Thyroid gland (tissue), 4 donors: ENCODE measurements around the gene PSKH1.

Experiments
- CTCF ChIP-seq, 6 experiments: fragments of 200-600 bp in 3 of 6; fragments of 450-650 bp in 3 of 6; sonication (generic) in 3 of 6; IDR thresholded peaks; one replicate each; pipeline ENCODE4 v1.5.1; 2016 to 2019; ENCODE audit warnings: antibody characterized with exemption in 6 of 6, mild to moderate bottlenecking in 2 of 6, inconsistent platforms in 1 of 6, moderate library complexity in 1 of 6
- POLR2A ChIP-seq, 2 donors: fragments of 450-650 bp; IDR thresholded peaks; one replicate each; pipeline ENCODE4 v1.6.1; 2017; ENCODE audit warnings: antibody characterized with exemption in 2 of 2, mild to moderate bottlenecking in 2 of 2, moderate library complexity in 1 of 2

GRCh38 chr16:67942200-67942509 is 49.1 kb downstream of the PSKH1 start:
- TF ChIP-seq CTCF (IDR thresholded peaks at IDR 0.05) (peak in 5 of 6 experiments; percentile 33 to 58 (median 47)), POLR2A (IDR thresholded peaks at IDR 0.05) (no peak)
